Muscle layer of duodenum (tissue), 2 donors: Measurements from ENCODE around the gene RAB4B.
A peak's percentile ranks its signal among the peaks of the same experiment; 100 is the strongest.

Experiments
- H3K27ac ChIP-seq: one replicate; pipeline ENCODE4 v1.7.0; 2013; ENCODE audit warnings: mild to moderate bottlenecking, low read length
- H3K27me3 ChIP-seq: one replicate; pipeline ENCODE4 v1.7.0; 2013; ENCODE audit warnings: low read depth, mild to moderate bottlenecking, control low read depth, low read length
- H3K36me3 ChIP-seq, 2 donors: one replicate each; pipeline ENCODE4 v1.7.0; 2013; ENCODE audit warnings: low read length in 2 of 2, control low read depth in 1 of 2, mild to moderate bottlenecking in 1 of 2; ENCODE audit not compliant: insufficient read depth in 2 of 2, control insufficient read depth in 1 of 2
- H3K4me1 ChIP-seq, 2 donors: one replicate each; pipeline ENCODE4 v1.7.0; 2013; ENCODE audit warnings: low read length in 2 of 2, mild to moderate bottlenecking in 2 of 2, control low read depth in 1 of 2, moderate library complexity in 1 of 2; ENCODE audit not compliant: insufficient read depth in 2 of 2, control insufficient read depth in 1 of 2
- H3K4me3 ChIP-seq, 2 donors: one replicate each; pipeline ENCODE4 v1.7.0; 2013; ENCODE audit warnings: low read length in 2 of 2, low read depth in 1 of 2, mild to moderate bottlenecking in 1 of 2
- H3K9me3 ChIP-seq, 2 donors: one replicate each; pipeline ENCODE4 v1.7.0; 2013; ENCODE audit warnings: low read length in 2 of 2, control low read depth in 1 of 2, mild to moderate bottlenecking in 1 of 2; ENCODE audit not compliant: control insufficient read depth in 1 of 2
- donor health status: healthy.

The RAB4B gene

DNA sequence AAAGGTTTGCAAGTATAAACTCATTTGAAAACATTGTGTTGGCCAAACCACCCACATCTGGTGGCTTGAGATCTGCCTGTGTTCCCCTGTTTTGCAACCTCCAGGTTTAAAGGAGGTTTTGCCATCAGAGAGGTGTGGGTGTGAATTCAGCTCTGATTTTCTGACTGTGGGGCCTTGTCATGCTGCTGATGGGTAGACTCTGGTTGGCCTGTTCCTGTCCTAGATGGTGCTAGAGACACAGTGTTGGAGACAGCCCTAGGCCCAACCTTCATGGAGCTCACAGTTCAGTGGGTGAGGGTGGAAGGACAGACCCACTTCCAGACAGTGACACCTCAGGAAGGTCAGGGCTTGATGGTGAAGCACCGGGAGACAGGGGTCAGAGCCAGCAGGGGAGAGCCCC is 7.5 kb downstream of the RAB4B start:
- Histone ChIP-seq H3K9me3 (no peaks in the 10 kb centered on the region), H3K27ac (no peak overlapping the region), H3K36me3 (peaks cover 6 to 26% of the 10 kb centered on the region in 2 donors), H3K4me3 (no peak overlapping the region), H3K4me1 (no peaks in the 10 kb centered on the region), H3K27me3 (no peaks in the 10 kb centered on the region)

- Histone ChIP-seq H3K4me1 (no peaks in the 10 kb centered on the region), H3K4me3 (no peak overlapping the region), H3K27me3 (no peaks in the 10 kb centered on the region), H3K9me3 (no peaks in the 10 kb centered on the region), H3K36me3 (peaks cover 6 to 28% of the 10 kb centered on the region in 2 donors), H3K27ac (no peak overlapping the region)
Measured at GRCh38 chr19:40786060-40787037, 8.3 kb downstream of the RAB4B start.

DNA sequence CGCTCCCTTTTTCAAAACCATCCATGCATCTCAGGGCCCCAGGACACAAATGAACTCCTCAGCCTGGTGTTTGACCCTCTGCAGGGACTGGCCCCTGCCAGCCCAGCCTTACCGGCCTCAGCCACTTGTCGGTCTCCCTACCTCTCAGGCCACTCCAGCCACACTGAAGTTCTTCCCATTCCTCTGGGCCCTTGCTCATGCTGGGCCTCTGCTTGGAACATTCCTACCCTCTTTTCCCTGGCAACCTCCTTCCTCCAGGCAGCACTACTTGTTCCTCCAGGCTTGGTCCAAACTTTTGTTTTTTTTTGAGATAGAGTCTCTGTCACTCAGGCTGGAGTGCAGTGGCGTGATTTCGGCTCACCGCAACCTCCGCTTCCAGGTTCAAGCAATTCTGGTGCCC is 13.3 kb downstream of the RAB4B start:
- no peak overlapping the region for H3K27ac ChIP-seq
- peaks cover 6 to 38% of the 10 kb centered on the region in 2 donors for H3K36me3 ChIP-seq
- H3K4me3 ChIP-seq: no peak overlapping the region
- H3K9me3 ChIP-seq: no peaks in the 10 kb centered on the region
- H3K27me3 ChIP-seq: no peaks in the 10 kb centered on the region
- no peaks in the 10 kb centered on the region for H3K4me1 ChIP-seq

DNA sequence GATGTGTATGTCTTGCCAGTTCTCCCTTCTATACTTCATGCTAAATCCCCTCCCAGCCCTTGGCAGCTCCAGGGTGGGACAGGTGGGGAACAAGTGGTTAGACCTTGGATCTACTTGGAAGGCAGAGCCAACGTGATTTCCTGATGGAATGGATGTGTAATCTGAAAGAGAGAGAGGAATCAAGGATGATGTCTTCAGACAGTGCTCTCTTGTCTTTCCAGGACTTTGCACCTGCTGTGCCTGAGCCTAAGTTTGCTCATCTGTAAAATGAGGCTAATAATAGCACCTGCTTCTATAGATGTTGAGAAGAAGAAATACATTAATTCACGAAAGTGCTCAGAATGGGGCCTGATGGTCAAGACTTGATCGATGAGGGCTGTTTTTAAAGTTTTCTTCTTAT is 13.9 kb downstream of the RAB4B start:
- Histone ChIP-seq H3K4me1 (no peaks in the 10 kb centered on the region), H3K27me3 (no peaks in the 10 kb centered on the region), H3K4me3 (no peak overlapping the region), H3K36me3 (peaks cover 6 to 32% of the 10 kb centered on the region in 2 donors), H3K27ac (no peak overlapping the region), H3K9me3 (no peaks in the 10 kb centered on the region)

GRCh38 chr19:40797166-40797962 is 19.3 kb downstream of the RAB4B start:
- Histone ChIP-seq H3K36me3 (peaks cover 0 to 9% of the 10 kb centered on the region in 2 donors), H3K4me1 (peaks cover 6 to 34% of the 10 kb centered on the region in 2 donors), H3K27me3 (no peaks in the 10 kb centered on the region), H3K4me3 (peak overlapping the region in 1 of 2 donors; percentile 63), H3K27ac (no peak overlapping the region), H3K9me3 (no peaks in the 10 kb centered on the region)

GRCh38 chr19:40797963-40798682 is 20.1 kb downstream of the RAB4B start:
- Histone ChIP-seq H3K4me3 (peak overlapping the region; percentile 63 to 72), H3K9me3 (no peaks in the 10 kb centered on the region), H3K4me1 (peaks cover 13 to 41% of the 10 kb centered on the region in 2 donors), H3K27ac (peak overlapping the region; percentile 91), H3K27me3 (no peaks in the 10 kb centered on the region), H3K36me3 (peaks cover 0 to 8% of the 10 kb centered on the region in 2 donors)

GRCh38 chr19:40798683-40799557 is 20.9 kb downstream of the RAB4B start, which contains the start of gene EGLN2:
Gene EGLN2 (plus strand): TSS chr19:40799191. CDS start chr19:40800573, 1,382 bp downstream.
- H3K36me3 ChIP-seq: peaks cover 0 to 8% of the 10 kb centered on the region in 2 donors
- no peaks in the 10 kb centered on the region for H3K27me3 ChIP-seq
- peak within 1 kb of the TSS; percentile 76 for H3K4me3 ChIP-seq
- H3K27ac ChIP-seq: peak within 1 kb of the TSS; percentile 91
- H3K4me1 ChIP-seq: peaks cover 21 to 49% of the 10 kb centered on the region in 2 donors
- no peaks in the 10 kb centered on the region for H3K9me3 ChIP-seq

DNA sequence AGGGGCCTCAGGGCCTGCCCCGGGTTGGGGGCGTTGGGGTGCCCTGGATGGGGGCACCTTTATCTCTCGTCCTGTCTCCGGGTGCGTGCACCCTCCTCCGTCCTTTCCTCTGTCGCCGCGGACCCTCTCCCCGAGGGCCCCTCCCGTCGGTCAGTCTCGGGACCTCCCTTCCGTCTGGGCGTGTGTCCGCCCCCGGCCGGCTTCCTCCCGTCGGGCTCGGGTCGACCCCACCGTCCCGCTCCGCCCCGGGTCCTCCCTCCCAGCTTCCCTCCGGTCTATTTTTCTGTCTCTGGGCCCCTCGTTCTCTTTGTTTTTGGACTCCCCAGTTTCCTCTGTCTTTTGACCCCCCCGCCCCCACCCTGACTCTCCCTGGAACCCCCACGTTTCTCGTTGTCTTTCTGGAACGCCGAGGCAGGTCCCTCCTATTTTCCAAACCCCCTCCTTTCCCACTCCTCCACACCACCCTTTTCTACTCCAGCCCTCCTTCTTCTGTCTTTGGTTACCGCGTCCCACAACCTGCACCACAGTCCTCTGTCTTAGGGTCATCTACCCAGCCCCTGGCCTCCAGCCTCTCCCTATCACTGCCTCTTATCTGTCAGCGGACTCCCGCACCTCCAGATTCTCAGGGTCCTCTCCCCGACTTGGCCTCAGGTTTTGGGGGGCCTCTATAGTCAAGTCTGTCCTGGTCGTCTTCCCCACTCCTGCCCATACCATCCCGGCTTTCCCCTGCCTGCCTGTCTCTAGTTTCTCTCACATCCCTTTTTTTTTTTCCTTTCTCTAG is 21.7 kb downstream of the RAB4B start:
- H3K4me3 ChIP-seq: peak overlapping the region; percentile 76
- H3K27me3 ChIP-seq: no peaks in the 10 kb centered on the region
- H3K4me1 ChIP-seq: peaks cover 29 to 57% of the 10 kb centered on the region in 2 donors
- peak overlapping the region; percentile 45 for H3K27ac ChIP-seq
- H3K9me3 ChIP-seq: no peaks in the 10 kb centered on the region
- H3K36me3 ChIP-seq: peaks cover 0 to 8% of the 10 kb centered on the region in 2 donors

GRCh38 chr19:40800339-40800996 is 22.4 kb downstream of the RAB4B start:
- Histone ChIP-seq H3K4me3 (peak overlapping the region; percentile 76), H3K4me1 (peaks cover 31 to 65% of the 10 kb centered on the region in 2 donors), H3K27me3 (no peaks in the 10 kb centered on the region), H3K27ac (peak overlapping the region; percentile 45), H3K9me3 (no peaks in the 10 kb centered on the region), H3K36me3 (peaks cover 0 to 8% of the 10 kb centered on the region in 2 donors)
